ENCODE data around the gene PLD4.
"Not testable (repeated sequence)": the region's sequence is repeated elsewhere in the genome, so short reads cannot be mapped to it uniquely, and the experiment has no call there.

PLD4 gene

DNA sequence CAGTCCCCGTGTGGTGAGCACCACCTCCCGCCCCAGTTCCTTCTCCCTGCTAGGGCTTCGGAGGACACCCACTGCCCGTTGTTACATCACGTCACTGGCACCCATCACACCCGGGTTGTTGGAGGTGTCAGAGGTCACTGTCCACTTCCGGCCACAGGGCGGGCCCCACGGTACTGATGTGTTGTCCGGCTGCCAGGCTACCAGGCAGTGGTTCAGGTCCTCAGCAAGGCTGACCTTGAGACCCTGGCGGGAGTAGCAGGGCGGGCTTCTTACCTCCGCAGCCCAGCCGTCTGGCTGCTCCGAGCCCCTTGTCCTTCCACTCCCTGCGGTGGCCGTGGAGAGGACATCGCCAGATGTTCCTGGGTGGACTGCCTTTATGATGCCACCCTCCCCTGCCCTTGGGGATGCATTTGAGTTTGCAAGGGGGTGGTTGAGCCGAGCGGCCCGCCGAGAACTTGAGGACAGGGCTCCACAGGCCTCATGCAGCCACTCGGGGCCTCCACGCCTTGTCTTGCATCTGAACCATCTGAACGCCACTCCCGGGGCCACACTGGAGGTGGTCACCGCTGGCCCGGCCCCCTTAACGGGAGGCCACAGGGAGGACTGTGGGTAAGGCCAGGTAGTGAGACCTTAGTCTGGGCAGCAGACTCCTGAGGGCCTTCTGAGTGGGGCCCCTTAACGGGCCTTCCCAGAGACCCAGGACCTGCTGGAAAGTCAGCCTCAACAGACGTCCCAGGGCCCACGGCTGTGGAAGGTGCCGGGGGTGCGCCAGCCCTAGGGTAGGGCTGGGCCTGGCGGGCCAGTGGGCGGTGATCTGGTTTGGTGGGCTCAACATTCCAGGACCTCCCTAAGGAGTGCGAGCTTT is 27.1 kb upstream of the PLD4 start:
- TF ChIP-seq, protein P1, sequence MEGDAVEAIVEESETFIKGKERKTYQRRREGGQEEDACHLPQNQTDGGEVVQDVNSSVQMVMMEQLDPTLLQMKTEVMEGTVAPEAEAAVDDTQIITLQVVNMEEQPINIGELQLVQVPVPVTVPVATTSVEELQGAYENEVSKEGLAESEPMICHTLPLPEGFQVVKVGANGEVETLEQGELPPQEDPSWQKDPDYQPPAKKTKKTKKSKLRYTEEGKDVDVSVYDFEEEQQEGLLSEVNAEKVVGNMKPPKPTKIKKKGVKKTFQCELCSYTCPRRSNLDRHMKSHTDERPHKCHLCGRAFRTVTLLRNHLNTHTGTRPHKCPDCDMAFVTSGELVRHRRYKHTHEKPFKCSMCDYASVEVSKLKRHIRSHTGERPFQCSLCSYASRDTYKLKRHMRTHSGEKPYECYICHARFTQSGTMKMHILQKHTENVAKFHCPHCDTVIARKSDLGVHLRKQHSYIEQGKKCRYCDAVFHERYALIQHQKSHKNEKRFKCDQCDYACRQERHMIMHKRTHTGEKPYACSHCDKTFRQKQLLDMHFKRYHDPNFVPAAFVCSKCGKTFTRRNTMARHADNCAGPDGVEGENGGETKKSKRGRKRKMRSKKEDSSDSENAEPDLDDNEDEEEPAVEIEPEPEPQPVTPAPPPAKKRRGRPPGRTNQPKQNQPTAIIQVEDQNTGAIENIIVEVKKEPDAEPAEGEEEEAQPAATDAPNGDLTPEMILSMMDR (IDR thresholded peaks at IDR 0.05; ENCODE audit: low read length, missing control alignments): no peak
- no peak overlapping the region for H3K4me3 ChIP-seq (replicated peaks; ENCODE audit: low read depth, low read length)
- no peak for DNase-seq (ENCODE audit: low read depth)

GRCh38 chr14:104898195-104898558 is 26.5 kb upstream of the PLD4 start:
- TF ChIP-seq, protein P1 (IDR thresholded peaks at IDR 0.05; ENCODE audit: low read length, missing control alignments): no peak
- DNase-seq (ENCODE audit: low read depth): no peak
- no peak overlapping the region for H3K4me3 ChIP-seq (replicated peaks; ENCODE audit: low read depth, low read length)

GRCh38 chr14:104898870-104899510 is 25.7 kb upstream of the PLD4 start:
- TF ChIP-seq, protein P1 (IDR thresholded peaks at IDR 0.05; ENCODE audit: low read length, missing control alignments): no peak
- no peak for DNase-seq (ENCODE audit: low read depth)
- no peak overlapping the region for H3K4me3 ChIP-seq (replicated peaks; ENCODE audit: low read depth, low read length)

GRCh38 chr14:104899781-104900180 is 24.9 kb upstream of the PLD4 start:
- TF ChIP-seq, protein P1 (IDR thresholded peaks at IDR 0.05; ENCODE audit: low read length, missing control alignments): no peak
- no peak for DNase-seq (ENCODE audit: low read depth)
- no peak overlapping the region for H3K4me3 ChIP-seq (replicated peaks; ENCODE audit: low read depth, low read length)

DNA sequence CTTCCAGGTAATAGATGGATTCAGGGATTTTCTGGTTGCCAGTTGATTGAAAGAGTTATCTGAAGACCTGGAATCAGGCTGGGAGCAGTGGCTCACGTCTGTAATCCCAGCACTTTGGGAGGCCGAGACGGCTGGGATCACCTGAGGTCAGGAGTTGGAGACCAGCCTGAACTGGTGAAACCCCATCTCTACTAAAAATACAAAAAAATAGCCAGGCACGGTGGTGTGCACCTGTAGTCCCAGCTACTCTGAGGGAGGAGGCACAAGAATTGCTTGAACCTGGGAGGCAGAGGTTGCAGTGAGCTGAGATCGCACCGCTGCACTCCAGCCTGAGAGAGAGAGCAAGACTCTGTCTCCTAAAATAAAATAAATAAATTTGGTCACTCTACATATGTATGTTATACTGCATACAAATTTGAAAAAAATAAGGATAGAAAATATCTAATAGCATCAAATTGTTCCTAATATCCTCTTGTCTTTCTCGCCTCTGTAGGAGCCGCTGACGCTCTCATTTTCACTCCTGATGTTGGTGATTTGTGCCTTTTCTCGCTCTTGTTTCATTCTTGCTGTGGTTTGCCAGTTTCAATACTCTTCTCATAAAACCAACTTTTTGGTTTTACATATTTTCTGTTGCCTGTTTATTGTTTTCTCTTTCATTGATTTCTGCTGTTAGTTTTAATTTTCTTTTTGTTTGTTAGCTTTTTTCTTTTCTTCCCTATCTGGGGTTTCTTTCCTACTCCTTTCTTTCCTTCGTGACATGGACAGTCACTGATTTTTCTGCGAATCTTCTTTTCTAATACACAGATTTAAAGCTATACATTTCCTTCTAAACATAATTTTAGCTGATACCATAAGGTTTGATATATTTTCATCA is 23.8 kb upstream of the PLD4 start:
- TF ChIP-seq, protein P1 (IDR thresholded peaks at IDR 0.05; ENCODE audit: low read length, missing control alignments): no peak
- no peak overlapping the region for H3K4me3 ChIP-seq (replicated peaks; ENCODE audit: low read depth, low read length)
- no peak for DNase-seq (ENCODE audit: low read depth)

- TF ChIP-seq, protein P1 (IDR thresholded peaks at IDR 0.05; ENCODE audit: low read length, missing control alignments): no peak
- DNase-seq (ENCODE audit: low read depth): no peak
- no peak overlapping the region for H3K4me3 ChIP-seq (replicated peaks; ENCODE audit: low read depth, low read length)
These were observed 20.7 kb upstream of the PLD4 start for GRCh38 chr14:104903990-104904389.

GRCh38 chr14:104904650-104905578 is 19.8 kb upstream of the PLD4 start:
- H3K4me3 ChIP-seq (replicated peaks; ENCODE audit: low read depth, low read length): not testable (repeated sequence)

GRCh38 chr14:104905579-104905933 is 19.1 kb upstream of the PLD4 start:
- DNase-seq (ENCODE audit: low read depth); H3K4me3 ChIP-seq (replicated peaks; ENCODE audit: low read depth, low read length): not testable (repeated sequence)

More at GRCh38 chr14:104904650-104905578, 19.8 kb upstream of the PLD4 start:
- not testable (repeated sequence) for DNase-seq (ENCODE audit: low read depth)
